SK-N-SH (cell line): ENCODE data around the gene CPSF3.

Experiments
- CHD2 ChIP-seq: fragments of 150-350 bp; IDR thresholded peaks from 2 replicates; pipeline ENCODE4 v1.6.1; 2018; ENCODE audit warnings: low read length; ENCODE audit not compliant: partially characterized antibody
- EZH2phosphoT487 ChIP-seq: fragments of 200-600 bp; sonication (generic); IDR thresholded peaks from 2 replicates; pipeline ENCODE4 v1.6.1; 2017; ENCODE audit warnings: low read depth, mixed run types, mild to moderate bottlenecking, antibody characterized with exemption, moderate library complexity, borderline replicate concordance
- GATA2 ChIP-seq: sonication (generic); formaldehyde crosslinking; IDR thresholded peaks from 2 replicates; pipeline ENCODE4 v1.5.0; 2020; ENCODE audit warnings: mild to moderate bottlenecking, missing genetic modification reagents
- JUND ChIP-seq: IDR thresholded peaks from 2 replicates; pipeline ENCODE4 v1.4.0; 2012
- NFIC ChIP-seq: IDR thresholded peaks from 2 replicates; pipeline ENCODE4 v1.4.0; 2012; ENCODE audit warnings: borderline replicate concordance
- POLR2AphosphoS5 ChIP-seq: IDR thresholded peaks from 2 replicates; pipeline ENCODE4 v1.6.1; 2012; ENCODE audit warnings: low read depth, low read length
- RAD21 ChIP-seq: IDR thresholded peaks from 2 replicates; pipeline ENCODE4 v1.6.1; 2012; ENCODE audit warnings: mild to moderate bottlenecking, low read length
- RXRA ChIP-seq: IDR thresholded peaks from 2 replicates; pipeline ENCODE4 v1.4.0; 2012; ENCODE audit warnings: low read depth, mild to moderate bottlenecking, borderline replicate concordance
- SMC3 ChIP-seq: IDR thresholded peaks from 2 replicates; pipeline ENCODE4 v1.6.1; 2012; ENCODE audit warnings: low read depth, low read length, improper control_type of control experiment
- TEAD4 ChIP-seq: IDR thresholded peaks from 2 replicates; pipeline ENCODE4 v1.4.0; 2012; ENCODE audit warnings: mild to moderate bottlenecking, borderline replicate concordance; ENCODE audit not compliant: insufficient read depth
- TF ChIP-seq, protein P1 (sequence below): fragments of 150-350 bp; IDR thresholded peaks from 2 replicates; pipeline ENCODE4 v1.6.1; 2017; ENCODE audit warnings: antibody characterized with exemption, low read length, low read depth, borderline replicate concordance
- TF ChIP-seq, protein P2 (sequence below): fragments of 200-600 bp; sonication (generic); IDR thresholded peaks from 2 replicates; pipeline ENCODE4 v1.6.1; 2017; ENCODE audit warnings: antibody characterized with exemption, mild to moderate bottlenecking, moderate library complexity
- TF ChIP-seq, protein P3 (sequence below): IDR thresholded peaks from 2 replicates; pipeline ENCODE4 v1.4.0; 2012; ENCODE audit warnings: low read depth
- TF ChIP-seq, protein P4 (sequence below): IDR thresholded peaks from 2 replicates; pipeline ENCODE4 v1.6.1; 2012; ENCODE audit warnings: mild to moderate bottlenecking, low read depth, low read length, moderate library complexity

DNA sequence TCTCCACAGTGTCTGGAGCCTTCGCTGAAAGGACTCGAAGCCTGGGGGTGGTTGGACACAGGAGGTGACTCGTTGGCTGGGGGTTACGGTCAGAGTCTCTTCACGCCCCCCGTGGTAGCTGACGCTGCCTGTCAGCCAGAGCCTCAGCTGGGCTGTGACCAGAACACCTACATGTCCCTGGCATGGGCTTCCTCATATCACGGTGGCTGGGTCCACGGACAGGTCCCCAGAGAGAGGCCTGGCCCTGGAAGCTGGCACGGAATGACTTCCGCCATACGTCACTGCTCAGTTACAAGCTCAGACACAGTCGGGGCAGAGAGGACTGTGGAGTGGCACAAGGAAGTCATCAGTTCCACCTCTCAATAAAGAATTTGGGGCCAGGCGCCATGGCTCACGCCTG is 28.6 kb upstream of the CPSF3 start:
- TF ChIP-seq, protein P1, sequence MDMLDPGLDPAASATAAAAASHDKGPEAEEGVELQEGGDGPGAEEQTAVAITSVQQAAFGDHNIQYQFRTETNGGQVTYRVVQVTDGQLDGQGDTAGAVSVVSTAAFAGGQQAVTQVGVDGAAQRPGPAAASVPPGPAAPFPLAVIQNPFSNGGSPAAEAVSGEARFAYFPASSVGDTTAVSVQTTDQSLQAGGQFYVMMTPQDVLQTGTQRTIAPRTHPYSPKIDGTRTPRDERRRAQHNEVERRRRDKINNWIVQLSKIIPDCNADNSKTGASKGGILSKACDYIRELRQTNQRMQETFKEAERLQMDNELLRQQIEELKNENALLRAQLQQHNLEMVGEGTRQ = no peak
- TF ChIP-seq, protein P2, sequence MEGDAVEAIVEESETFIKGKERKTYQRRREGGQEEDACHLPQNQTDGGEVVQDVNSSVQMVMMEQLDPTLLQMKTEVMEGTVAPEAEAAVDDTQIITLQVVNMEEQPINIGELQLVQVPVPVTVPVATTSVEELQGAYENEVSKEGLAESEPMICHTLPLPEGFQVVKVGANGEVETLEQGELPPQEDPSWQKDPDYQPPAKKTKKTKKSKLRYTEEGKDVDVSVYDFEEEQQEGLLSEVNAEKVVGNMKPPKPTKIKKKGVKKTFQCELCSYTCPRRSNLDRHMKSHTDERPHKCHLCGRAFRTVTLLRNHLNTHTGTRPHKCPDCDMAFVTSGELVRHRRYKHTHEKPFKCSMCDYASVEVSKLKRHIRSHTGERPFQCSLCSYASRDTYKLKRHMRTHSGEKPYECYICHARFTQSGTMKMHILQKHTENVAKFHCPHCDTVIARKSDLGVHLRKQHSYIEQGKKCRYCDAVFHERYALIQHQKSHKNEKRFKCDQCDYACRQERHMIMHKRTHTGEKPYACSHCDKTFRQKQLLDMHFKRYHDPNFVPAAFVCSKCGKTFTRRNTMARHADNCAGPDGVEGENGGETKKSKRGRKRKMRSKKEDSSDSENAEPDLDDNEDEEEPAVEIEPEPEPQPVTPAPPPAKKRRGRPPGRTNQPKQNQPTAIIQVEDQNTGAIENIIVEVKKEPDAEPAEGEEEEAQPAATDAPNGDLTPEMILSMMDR = no peak
- TF ChIP-seq POLR2AphosphoS5 (no peak), RAD21 (no peak), EZH2phosphoT487 (no peak), CHD2 (no peak), NFIC (no peak), GATA2 (CRISPR knock-in tag) (no peak), SMC3 (no peak), RXRA (no peak), JUND (no peak), TEAD4 (no peak)
- TF ChIP-seq, protein P3, sequence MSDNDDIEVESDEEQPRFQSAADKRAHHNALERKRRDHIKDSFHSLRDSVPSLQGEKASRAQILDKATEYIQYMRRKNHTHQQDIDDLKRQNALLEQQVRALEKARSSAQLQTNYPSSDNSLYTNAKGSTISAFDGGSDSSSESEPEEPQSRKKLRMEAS = no peak
- TF ChIP-seq, protein P4, sequence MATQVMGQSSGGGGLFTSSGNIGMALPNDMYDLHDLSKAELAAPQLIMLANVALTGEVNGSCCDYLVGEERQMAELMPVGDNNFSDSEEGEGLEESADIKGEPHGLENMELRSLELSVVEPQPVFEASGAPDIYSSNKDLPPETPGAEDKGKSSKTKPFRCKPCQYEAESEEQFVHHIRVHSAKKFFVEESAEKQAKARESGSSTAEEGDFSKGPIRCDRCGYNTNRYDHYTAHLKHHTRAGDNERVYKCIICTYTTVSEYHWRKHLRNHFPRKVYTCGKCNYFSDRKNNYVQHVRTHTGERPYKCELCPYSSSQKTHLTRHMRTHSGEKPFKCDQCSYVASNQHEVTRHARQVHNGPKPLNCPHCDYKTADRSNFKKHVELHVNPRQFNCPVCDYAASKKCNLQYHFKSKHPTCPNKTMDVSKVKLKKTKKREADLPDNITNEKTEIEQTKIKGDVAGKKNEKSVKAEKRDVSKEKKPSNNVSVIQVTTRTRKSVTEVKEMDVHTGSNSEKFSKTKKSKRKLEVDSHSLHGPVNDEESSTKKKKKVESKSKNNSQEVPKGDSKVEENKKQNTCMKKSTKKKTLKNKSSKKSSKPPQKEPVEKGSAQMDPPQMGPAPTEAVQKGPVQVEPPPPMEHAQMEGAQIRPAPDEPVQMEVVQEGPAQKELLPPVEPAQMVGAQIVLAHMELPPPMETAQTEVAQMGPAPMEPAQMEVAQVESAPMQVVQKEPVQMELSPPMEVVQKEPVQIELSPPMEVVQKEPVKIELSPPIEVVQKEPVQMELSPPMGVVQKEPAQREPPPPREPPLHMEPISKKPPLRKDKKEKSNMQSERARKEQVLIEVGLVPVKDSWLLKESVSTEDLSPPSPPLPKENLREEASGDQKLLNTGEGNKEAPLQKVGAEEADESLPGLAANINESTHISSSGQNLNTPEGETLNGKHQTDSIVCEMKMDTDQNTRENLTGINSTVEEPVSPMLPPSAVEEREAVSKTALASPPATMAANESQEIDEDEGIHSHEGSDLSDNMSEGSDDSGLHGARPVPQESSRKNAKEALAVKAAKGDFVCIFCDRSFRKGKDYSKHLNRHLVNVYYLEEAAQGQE = no peak
